HG03558 (cell line): ENCODE data around the gene USP48.
"Not testable (repeated sequence)": the region's sequence is repeated elsewhere in the genome, so short reads cannot be mapped to it uniquely, and the experiment has no call there.

ENCODE experiments used
- ATAC-seq: cut with Tn5 transposase; IDR thresholded peaks from one replicate; pipeline ENCODE4 v1.9.1; 2021; ENCODE audit warnings: moderate number of reproducible peaks; ENCODE audit not compliant: unreplicated experiment; ENCODE audit errors: extremely low read depth

USP48 gene

GRCh38 chr1:21706151-21706835, 76.7 kb downstream of the USP48 start:
- ATAC-seq: no peak

DNA sequence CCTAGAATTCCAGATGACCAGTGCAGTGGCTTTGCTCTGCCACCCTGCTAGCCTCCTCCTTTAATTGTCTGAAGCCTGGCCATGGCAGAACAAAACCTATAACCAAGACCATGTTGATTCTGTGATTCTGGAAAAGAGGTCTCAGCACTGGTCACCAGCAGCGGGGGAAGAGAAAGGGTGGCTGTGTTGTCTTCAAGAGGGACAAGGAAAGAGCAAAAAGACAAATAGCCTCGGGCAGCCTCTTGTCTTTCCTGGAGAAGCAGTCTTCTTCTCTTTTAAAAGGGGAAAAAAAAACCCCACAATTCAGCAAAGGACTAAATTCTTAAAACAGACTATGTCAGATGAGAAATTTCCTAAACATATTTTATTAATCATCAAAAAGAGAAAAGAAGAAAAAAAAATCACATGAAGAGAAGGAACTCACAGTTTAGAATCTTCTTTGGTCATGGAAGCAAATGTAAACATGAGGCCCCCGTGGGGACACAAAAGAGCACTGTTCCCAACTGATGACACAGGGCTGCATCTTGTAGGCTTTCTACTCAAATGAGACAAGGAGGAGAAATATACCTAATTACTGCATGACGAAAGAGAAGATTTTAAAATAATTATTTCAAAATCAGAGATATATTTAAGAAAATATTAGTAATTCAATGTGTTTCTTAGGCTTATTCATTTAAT, 77.5 kb downstream of the USP48 start:
- ATAC-seq: no peak

- no peak for ATAC-seq
Observed at GRCh38 chr1:21704145-21704544, 78.8 kb downstream of the USP48 start.

- no peak for ATAC-seq
Observed at GRCh38 chr1:21703318-21703963, 79.5 kb downstream of the USP48 start.

GRCh38 chr1:21702780-21703179, 80.2 kb downstream of the USP48 start:
- ATAC-seq: no peak

DNA sequence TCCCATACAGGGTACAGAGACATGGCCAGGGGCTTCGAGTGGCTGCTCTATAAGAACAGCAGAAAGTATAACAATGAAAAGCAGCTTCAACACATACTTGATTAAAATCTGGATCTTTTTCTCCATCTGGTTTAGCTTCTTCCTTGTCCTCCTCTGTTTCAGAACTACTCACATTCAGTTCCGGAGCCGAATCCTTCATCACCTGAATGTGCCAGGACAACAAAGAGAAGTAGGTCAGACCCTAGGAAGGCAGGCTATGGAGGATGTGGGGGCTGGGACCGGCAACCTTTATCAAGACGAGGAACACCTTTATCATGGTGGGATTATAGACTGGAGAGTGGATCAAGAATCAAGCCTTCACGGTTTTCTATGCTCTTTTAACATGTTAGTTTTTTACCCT, 81.5 kb downstream of the USP48 start:
- ATAC-seq: no peak

GRCh38 chr1:21700094-21700493, 82.9 kb downstream of the USP48 start:
- ATAC-seq: no peak

- no peak for ATAC-seq
Observed at GRCh38 chr1:21696931-21697330, 86.0 kb downstream of the USP48 start.

GRCh38 chr1:21693732-21694131, 89.2 kb downstream of the USP48 start:
- no peak for ATAC-seq

DNA sequence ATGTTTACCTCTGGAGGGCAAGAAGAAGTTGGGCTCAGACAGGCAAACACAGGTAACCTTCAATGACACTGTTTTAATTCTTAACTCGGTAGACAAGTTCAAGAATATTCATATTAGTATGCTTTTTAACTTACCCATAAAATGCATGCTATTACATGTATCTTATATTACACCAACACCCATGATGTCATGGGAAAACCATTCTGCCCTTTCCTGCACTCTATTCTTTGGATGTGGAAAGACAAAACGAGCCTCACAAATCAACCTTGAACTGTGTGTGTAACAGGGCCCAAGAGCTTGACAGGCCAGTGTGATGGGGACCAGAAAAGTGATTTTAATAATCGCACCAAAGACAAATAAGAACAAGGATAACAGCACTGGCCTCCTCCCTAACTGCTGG, 91.2 kb downstream of the USP48 start:
- ATAC-seq: no peak

DNA sequence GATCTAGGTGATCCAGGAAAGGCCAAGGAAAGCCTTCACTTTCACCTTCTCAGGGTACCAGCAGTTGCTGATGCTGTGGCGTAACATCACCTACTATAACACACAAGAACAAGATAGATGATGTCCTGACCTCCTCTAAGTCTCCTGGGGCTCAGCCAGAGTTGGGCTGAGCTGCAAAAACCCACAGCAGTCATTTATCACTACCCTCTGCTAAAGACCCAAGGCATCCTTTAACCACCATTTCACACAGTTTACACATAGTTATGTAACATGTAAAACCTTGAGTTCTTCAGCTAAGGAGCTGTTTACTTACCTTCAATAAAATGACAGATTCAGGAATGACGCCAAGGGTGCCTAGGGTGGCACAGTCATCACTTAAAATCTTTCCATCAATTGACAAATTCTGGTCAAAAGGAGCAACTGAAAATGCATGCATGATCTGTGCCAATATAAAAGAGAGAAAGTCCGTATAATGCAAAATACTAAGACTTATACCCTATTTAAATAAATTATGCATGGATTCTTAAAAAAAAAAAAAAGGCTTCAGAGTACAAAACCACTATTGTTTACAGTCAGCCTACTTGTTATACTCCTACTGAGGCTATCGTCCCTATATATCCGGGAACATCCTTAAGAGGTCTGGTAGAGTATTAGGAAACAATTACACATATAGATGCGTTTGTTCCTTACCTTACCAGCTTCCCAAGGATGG, 93.1 kb downstream of the USP48 start:
- no peak for ATAC-seq

- ATAC-seq: no peak
Observed at GRCh38 chr1:21687081-21687529, 95.8 kb downstream of the USP48 start.

DNA sequence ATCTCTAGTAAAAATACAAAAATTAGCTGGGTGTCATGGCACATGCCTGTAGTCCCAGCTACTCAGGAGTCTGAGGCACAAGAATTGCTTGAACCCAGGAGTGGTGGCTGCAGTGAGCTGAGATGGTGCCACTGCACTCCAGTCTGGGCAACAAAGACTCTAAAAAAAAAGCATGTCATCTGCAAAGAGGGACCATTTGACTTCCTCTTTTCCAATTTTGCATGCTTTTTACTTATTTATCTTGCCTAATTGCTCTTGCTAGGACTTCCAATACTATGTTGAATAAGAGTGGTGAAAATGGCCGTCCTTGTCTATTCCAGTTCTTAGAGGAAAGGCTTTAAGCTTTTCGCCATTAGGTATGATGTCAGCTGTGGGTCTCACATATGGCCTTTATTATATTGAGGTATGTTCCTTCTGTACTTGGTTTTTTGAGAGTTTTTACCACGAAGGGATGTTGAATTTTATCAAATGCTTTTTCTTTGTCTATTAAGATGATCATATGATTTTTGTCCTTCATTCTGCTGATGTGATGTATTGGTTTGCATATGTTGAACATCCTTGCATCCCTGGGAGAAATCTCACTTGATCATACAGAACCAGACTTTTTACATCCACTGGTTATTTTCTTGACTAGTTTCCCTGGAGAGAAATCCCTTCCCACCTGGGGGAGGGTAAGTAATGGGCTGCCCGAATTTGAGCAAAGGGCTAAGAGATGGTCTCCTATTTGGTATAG, 96.8 kb downstream of the USP48 start:
- ATAC-seq: no peak

DNA sequence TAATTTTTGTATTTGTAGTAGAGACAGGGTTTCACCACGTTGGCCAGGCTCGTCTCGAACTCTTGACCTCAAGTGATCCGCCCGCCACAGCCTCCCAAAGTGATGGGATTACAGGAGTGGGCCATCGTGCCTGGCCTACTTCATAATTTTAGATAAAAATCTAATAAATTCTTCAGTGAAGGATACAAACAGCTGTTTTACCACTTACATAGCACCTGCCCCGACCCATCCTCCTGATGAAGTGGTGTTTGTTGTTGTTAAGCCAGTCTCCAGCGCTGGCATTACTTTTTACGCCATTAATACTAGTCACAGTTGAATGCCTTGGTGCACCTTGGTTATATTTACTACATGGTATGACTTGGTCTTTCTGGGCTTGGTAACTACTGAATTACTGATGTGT, 101.5 kb downstream of the USP48 start:
- no peak for ATAC-seq

GRCh38 chr1:21680918-21681317, 102.0 kb downstream of the USP48 start:
- no peak for ATAC-seq

DNA sequence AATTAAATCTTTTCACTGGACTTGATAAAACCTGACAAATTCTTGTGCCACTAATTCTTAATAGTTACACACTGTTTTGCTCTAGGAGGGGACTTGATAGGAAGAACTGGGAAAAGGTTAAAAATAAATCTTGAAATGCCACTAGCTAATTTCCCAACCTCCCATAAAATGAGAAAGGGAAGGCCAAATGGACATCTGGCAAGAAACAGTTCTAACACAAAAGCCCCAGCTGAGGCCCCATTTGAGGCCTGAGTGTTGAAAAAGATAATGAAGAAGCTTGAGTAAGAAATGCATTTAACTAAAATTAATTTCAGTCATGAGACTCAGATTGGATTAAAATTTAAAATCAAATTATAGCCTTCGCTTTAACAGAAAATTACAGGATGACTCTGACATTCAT, 102.6 kb downstream of the USP48 start:
- no peak for ATAC-seq

GRCh38 chr1:21677168-21677567, 105.8 kb downstream of the USP48 start:
- ATAC-seq: no peak

DNA sequence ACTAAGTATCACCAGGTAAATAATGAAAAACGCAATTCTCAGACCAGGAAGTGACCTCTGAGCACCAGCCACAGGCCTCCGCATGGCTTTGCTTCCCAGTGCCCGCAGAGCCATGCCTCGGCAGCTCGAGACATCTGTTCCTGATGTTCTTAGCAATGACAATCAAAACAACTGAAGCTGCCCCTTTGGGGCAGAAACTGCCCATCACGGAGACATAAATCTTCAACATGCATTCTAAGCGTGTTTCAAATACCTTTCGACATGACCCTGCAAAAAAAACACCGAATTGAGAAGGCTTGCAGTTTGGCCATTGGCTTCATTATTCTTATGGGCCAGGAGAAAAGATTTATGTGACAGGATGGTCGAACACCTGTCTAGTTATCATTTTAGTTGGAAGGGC, 108.0 kb downstream of the USP48 start:
- no peak for ATAC-seq

GRCh38 chr1:21673853-21674252, 109.1 kb downstream of the USP48 start:
- ATAC-seq: not testable (repeated sequence)

DNA sequence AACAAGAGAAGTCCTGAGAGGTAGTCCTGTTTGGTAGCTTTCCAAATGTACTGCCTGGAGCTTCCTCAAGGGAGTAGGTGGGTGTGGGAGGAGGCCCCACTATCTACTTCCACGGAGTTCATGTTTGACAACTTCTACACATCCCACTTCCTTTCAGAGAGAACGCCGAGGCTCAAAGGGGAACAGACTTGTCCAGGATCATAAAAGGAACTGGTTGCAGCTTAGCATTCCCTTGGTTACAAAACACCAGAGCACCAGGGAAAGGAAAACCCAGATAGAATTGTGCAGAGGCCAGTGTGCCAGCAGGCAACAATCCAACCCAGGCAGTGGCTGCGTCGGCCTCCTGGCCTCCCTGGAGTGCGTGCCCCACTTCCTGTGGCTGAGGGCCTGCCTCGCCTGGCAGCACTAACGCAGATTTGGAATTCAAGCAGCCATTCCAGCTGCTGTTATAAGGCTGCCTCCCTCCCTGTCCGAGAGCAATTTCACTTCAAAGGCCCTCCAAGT, 109.6 kb downstream of the USP48 start:
- ATAC-seq: no peak
